NCI-H524 (cell line): Measurements from ENCODE around the gene NSMCE1.

Experiments used
- DNase-seq, 2 experiments: peaks; one replicate each; lab custom pipeline; 2025; lab: John Stamatoyannopoulos, UW

NSMCE1 gene

DNA sequence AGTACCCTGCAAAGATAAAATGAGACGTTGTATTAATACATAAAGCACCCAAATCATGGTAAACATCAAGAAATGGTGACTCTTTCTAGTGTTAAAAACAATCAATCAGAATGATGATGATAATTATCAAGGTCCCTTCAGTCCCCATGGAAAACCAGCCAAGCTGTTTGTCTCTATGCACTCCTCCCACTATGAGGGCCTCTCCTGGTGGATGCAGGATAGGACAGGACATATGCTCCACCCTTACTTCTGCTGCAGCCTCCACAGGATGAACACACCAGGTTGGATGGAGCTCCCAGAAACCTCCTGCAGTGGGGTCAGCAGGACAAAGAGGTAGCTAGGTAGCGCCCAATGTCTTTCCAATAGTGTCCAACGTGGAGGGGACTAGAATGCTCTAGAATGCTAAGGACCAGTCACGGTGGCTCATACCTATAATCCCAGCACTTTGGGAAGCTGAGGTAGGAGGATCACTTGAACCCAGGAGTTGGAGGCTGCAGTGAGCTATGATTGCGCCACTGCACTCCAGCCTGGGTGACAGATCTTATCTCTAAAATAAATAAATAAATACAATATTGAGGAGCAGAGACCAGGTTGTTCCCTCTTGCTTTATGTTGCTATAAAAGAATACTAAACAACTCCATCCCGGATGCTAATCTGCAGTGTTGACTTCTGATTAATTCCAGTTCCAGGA is 75.1 kb downstream of the NSMCE1 start:
- DNase-seq = peak in 1 of 2 experiments; percentile 9

DNA sequence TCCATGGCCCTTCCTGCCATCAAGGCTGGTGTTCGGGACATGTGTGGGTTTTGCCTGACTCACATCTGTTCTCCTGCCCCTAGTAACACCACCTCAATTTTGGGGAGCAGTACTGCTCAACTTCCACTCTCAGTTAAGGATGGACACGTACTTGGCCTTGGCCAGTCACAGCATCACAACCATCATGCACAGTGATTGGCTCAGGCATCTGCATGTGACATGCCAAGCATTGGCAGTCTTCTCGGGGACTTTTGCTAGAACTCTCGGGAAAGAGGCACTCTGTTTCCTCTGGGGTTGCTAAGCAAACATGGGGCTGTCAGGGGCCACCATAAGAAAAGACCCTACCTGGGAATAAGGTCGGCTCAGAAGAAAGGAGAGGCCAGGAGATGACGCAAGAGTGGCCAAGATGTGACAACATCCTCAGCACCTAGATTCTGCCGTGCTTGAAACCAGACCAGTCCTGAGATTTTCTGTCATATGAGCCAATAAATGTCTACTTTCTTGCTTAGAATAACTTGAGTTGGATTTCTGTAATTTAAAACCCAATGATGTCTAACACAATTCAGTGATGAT is 77.1 kb downstream of the NSMCE1 start:
- DNase-seq = no peak

DNA sequence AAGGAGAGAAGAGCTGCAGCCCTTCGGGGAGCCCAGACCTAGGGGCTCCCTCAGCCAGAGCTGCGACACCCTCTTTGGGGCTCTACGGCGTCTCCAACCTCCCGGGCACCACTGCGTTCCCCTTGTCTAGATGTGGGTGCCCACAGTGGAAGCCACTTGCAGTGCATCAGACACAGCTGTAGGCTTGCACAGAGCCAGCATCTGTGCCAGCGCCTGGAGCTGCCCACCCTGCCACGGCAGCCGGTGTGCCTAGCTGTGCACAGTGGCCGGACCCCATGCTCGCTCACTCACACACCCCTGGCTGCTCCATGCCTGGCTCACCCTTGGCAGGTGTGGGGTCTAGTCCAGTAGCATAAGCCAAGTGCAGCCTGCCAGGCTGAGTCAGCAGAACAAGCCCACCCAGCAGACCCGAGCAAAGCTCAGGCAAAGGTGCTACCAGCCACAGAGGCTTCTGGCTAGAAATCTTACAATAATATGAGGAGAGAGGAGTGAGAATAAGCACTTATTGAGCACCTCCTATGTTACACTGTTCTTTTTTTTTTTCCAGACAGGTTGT is 78.2 kb downstream of the NSMCE1 start:
- no peak for DNase-seq

DNA sequence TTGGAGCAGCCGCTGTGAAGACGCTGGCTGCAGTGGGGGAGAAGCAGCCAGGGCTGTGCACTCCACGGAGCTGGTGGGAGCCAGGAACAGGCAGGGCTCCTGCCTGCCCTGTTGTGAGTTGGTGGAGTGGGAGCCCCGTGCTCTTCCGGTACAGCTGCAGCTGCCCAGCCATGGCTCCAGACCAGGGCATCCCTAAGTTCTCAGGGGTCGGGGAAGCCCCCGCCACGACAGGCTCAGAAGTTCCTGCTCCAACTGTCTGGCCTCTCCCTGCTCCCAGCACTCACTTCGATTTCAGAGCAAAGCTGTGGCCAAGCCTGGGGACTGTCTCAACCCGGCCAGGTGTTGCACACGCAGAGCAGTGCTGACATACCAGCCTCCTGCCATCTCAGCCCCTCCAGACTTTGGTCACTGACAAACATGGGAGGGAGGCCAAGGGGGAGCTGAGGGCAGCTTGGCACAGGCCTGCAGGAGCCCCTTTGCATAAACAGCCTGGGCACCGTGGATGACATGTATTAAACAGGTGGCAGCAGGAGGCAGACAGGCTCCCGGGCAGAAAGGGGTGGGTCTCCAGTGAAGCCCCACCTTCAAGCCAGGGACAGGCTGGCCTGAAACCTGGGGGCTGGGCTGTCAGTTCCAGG is 79.1 kb downstream of the NSMCE1 start:
- DNase-seq = peak; percentile 37 to 64

DNA sequence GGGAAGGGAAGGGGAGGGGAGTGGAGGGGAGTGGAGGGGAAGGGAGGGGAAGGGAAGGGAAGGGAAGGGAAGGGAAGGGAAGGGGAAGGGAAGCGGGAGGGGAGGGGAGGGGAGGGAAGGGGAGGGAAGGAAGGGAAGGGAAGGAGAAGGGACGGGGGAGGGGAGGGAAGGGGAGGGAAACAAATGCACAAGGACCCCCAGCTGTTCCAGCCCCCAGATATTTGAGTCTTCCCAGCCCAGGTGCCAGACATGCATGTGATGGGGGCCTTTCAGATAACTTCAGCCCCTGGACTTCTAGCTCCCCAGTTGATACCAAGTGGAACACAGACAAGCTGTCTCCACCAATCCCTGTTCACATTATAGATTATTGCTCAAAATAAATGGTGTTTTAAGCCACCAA is 79.9 kb downstream of the NSMCE1 start:
- no peak for DNase-seq

DNA sequence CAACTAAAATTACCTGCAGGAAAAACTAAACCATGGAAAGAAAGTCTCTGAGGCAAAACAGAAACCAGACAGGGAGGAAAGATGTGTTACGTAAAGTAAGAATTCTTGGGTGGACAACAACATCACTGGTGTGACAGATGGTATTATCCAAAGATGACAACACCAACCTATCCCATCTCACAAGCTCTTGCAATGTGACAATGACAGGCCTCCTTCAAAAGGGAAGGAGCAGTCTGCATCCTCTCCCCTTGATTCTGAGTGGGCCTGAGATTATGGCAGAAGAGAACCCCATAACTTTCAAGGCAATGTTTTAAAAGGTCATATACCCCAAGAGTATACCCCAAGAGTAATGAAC is 82.8 kb downstream of the NSMCE1 start:
- peak in 1 of 2 experiments; percentile 18 for DNase-seq

DNA sequence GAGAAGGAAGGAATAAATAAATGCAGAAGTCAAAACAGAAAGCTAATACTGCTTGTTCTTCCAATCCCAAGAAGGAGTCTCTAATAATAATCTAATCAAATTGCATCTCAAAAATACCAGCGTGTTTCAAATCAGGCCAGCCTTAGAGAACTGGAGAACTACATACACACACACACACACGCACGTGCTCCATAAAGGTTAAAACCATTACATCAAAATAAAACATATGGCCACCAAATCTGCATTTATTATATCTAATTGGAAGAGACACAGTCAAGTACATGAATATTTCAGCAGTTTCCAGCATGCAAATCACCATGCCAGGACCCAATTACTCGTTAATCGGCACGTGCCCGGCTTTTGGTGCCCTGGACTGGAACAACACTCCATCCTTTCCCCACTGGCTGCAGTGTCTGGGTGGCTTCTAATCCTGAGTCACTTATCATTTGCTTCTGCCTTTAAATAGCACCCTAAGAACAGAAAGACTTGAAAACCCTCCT is 85.6 kb downstream of the NSMCE1 start:
- peak; percentile 17 to 59 for DNase-seq

DNA sequence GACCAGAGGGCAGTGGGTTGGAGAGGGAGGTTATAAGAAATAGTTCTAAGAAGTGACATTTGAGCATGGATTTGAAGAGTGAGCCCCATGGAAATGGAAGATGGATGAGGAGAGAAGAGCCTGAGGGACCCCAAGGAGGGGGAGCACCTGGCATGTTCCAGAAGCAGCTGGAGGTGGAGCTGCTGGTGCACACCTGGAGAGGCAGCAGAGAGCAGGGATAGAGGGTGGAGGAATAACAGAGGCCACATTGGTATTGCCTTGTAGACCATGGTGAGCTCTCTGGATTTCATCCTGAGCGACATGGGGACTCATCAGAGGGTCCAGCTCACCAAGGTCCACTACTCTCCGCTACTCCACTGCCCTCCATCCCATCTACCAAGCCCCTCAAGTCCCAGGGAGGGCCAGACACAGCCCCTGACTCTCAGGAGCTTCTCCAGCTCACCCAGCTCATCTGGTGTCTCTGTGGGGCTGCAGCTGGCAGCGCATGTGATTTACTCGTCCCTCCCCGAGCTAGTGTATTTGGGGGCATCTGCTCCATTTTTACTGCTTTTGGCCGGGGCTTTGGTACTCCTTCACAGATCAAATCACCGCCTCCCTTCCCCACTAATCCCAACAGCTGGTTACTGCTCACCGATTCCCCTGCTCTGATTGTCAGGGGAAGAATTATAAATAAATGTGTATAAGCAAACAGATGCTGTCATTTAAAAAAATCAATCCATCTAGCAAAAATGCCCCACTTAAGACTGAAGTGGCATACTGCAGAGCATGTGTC is 87.4 kb downstream of the NSMCE1 start:
- peak; percentile 94 to 97 for DNase-seq

DNA sequence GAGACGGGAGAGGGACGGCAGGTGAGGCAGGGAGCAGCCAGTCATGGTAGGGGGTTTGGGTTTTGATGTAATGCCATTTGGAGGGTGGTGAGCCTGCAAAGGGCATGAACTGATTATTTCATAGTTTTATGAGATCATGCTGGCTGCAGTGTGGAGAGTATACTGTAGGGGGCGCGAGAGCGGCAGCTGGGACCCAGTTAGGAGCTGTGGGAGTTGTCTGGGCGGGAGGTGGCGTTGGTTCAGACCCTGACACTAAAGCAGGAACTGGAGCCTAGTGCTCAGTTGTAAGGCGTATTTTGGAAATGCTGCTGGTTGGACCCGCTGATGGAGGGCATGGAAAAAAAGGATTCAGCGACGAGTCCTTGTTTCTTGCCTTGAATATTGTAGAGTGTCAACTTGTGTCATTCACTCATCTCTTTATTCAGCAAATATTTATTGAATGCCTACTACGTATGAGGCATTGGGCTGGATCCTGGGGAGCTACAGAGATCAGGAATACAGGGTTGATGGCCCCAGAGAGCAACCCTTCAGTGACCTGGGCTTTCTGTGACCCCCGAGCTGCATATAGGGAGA is 89.0 kb downstream of the NSMCE1 start:
- peak; percentile 20 to 72 for DNase-seq

DNA sequence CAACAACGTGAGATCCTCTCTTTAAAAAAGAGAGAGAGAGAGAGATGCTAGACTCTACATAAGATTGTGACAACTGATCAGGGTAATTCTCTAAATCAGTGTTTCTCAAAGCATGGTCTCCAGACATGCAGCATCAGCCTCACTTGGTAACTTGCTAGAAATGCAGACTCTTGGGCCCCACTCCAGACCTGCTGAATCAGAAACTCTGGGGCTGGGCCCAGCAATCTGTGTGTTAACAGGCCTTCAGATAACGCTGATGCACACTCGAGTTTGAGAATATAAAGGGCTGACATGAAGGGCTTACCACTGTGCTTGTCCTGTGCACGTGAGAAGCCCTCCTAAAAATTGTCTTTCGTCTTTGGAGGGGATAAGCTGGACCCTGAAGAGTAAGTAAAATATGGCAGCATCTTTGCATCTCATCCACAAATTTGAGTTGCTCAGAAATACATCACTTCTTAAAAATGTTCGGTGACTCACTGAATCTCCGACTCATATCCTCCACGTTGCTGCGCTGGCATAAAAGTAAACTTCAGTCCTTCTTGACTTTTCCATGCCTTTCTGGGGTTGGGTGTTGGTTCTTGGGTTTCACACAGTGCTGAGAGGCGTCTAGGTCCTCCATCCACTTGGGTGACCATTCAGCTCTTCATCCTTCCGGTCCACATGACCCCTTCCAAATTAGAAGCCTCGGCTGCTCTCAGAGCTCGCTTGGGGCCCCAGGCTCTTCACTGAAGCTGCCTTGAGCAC is 91.4 kb downstream of the NSMCE1 start:
- DNase-seq = no peak

DNA sequence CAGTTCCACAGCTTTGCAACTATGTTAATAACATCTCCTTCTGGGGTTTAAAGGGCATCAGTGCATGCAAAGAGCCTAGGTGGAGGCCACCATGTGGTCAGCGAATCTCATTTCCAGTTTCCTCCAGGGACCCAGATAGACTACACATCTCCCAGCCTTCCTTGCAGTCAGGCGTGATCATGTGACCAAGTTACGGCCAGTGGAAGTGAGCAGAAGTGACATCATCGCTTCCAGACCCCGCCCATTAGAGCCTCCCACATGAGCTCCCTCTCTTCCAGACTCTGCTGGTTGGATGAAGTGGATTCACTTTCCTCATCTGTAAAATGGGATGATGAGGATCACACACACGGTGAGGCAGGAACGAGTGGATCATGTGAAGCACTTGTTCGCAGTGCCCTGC is 92.7 kb downstream of the NSMCE1 start:
- DNase-seq = no peak
